Measurements from ENCODE around the gene IKZF2.

Gene IKZF2

GRCh38 chr2:213152065-213152794 lies 818 bp upstream of the IKZF2 start:
- DNase-seq (ENCODE audit: low spot score): no peak

DNA sequence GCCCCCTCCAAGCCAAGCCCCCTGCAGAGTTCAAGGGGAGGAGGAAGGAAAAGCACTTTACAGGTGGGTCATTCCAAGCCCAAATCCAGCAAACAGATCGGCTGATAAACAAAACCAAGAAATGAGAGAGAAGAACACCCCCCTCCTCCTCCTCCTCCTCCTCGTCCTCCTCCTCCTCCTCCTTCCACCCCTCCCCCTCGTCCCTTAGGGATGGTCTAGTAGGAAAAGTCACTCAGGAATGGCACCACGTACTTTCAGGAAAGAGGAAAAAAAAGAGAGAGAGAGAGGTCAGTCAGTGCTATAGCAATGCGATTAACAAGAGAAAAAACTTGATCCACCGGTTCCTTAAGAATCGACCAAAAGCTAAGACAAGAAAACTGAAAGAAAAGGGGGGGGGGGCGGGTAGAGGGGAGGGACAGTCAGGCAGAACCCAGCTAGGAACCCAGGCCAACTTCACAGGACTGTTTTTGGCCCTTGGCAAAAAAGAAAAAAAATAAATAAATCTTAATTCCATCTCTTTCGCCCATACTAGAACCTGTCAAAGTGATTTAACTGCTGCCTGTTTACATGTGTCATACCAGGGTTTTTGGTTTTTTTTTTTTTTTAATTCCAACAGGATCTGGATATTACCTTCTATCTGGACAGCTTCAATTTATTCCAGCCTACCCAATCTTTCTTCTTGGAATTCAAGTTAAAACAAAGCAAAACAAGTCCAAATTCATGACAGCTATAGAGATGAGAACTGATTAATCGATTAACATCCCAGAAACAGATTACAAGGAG lies 906 bp downstream of the IKZF2 start:
- no peak for DNase-seq (ENCODE audit: low spot score)

GRCh38 chr2:213149949-213150314 lies 1.5 kb downstream of the IKZF2 start:
- no peak for DNase-seq (ENCODE audit: low spot score)

DNA sequence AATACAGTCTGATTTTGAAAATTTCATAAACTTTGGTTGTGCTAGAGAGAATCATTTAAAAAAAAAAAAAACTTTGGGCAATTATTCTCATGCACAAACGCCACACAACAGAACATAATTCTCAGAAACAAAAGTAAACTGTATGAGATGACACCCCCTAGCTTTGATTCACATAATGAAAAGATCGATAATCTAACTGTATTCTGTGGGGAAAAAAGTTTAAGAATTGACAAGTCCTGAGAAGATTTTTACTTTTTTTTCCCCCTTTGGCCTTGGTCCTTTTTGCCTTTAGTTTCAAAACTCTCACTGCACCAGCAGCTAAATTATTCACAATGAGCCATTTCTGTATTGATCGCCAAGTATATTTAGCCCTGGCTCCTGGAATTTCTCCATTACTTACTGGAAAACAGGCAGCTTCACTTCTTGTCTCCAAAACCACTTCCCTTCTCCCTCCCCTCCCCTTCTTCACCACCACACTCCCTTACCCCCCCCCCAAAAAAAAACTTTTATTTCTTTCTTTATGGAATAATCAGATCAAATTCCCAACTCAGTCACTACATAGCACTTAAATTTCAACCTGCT lies 2.0 kb downstream of the IKZF2 start:
- no peak for DNase-seq (ENCODE audit: low spot score)

- no peak for DNase-seq (ENCODE audit: low spot score)
Observed at GRCh38 chr2:213148572-213149261, 2.7 kb downstream of the IKZF2 start.

DNA sequence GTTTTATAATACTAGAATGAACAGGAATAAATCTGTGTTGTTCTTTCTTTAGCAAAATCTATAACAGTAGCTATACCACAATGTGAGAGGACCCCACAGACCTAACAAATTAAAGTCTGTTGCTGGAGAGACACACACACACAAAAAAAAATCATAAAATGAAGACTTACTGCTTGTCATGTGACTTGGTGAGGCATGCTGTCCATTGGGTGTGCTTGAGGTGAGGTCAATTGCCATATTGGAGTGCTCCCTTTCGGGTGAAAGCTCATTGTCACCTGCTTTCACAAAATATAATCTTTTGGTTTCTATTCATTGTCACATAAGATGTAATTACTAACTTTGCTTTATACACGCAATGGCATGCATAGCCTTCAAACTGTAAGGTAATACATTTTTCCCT lies 3.9 kb downstream of the IKZF2 start:
- peak; percentile 8 for DNase-seq (ENCODE audit: low spot score)

- DNase-seq (ENCODE audit: low spot score): peak; percentile 10
Observed at GRCh38 chr2:213145715-213146242, 5.6 kb downstream of the IKZF2 start.

DNA sequence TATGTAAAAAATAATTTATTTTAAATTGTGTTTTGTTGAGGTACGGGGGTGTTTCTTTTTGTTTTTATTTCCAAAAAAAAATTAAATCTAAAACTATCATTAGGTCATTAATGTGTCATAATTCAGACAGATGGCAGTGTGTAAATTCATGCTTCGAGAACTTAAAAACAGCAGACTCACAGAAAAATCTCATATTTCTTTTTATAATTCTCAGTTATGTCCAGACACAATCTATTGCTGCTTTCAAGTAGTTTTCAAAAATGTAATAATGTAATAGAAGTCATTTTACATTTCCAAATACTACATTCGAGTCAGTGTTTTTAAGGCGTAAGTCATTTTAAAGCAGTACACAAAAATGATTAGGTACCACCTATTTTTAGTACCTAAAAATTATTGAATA lies 14.3 kb downstream of the IKZF2 start:
- DNase-seq (ENCODE audit: low spot score): no peak

DNA sequence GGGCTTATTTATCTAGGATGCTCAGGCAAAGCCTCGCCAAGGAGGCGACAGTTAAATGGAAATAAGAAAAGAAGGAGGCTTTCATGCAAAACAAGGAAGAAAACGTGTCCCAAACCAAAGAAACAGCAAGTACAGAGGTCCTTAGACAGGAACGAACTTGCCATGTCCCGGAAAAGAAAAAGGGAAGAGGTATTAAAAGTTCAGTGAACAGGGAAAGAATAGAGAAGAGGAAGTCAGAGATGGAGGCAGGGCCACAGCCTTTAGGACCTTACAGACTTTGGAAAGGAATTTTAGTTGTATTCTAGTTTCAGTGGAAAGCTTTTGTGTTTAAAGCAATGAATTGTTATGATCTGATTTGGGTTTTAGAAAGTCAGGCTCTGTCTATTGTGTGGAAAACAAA lies 22.1 kb downstream of the IKZF2 start:
- no peak for DNase-seq (ENCODE audit: low spot score)

- no peak for DNase-seq (ENCODE audit: low spot score)
Observed at GRCh38 chr2:213125646-213126347, 25.6 kb downstream of the IKZF2 start.

GRCh38 chr2:213122725-213123124 lies 28.7 kb downstream of the IKZF2 start:
- no peak for DNase-seq (ENCODE audit: low spot score)

- DNase-seq (ENCODE audit: low spot score): no peak
Observed at GRCh38 chr2:213121690-213122089, 29.7 kb downstream of the IKZF2 start.

GRCh38 chr2:213119061-213119809 lies 32.2 kb downstream of the IKZF2 start:
- peak; percentile 12 for DNase-seq (ENCODE audit: low spot score)

- DNase-seq (ENCODE audit: low spot score): no peak
Observed at GRCh38 chr2:213108308-213108707, 43.1 kb downstream of the IKZF2 start.

DNA sequence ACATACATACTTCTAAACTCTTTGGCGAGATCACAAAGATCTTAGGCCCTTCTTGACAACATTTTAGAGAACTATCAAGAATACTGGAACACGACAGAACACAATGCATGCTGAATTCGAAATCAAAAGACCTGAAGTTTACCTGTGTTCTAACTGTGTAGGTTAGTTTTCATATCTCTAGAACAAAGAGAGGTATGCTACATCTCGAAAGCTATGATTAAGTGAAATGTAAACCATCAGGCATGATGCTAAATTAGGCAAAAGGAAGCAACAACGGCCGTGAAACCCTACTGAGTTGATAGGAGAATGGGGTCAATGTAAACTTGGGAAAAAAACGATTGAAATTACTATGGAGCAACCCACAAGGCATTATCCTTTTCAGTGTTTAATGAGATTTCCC lies 43.7 kb downstream of the IKZF2 start:
- no peak for DNase-seq (ENCODE audit: low spot score)

DNA sequence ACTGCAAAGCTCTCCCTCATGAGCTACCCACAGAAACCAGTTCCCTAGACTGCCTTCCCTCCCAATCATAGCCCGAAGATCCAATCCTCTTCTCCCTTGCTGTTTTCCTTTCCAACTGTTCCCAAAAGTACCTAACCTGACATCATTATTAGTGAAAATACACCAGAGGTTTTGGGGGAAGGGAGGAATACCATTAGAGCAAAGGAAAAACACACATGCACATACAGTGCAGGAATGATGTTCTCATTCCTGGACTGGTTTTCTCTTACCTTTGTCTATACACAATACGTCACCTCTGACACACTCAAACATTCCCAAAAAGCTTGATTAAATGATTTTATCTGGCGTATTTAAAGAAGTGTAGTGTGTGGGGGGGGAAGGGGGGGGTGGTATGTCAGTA lies 46.2 kb downstream of the IKZF2 start:
- DNase-seq (ENCODE audit: low spot score): no peak

GRCh38 chr2:213104903-213105202 lies 46.6 kb downstream of the IKZF2 start:
- no peak for DNase-seq (ENCODE audit: low spot score)

DNA sequence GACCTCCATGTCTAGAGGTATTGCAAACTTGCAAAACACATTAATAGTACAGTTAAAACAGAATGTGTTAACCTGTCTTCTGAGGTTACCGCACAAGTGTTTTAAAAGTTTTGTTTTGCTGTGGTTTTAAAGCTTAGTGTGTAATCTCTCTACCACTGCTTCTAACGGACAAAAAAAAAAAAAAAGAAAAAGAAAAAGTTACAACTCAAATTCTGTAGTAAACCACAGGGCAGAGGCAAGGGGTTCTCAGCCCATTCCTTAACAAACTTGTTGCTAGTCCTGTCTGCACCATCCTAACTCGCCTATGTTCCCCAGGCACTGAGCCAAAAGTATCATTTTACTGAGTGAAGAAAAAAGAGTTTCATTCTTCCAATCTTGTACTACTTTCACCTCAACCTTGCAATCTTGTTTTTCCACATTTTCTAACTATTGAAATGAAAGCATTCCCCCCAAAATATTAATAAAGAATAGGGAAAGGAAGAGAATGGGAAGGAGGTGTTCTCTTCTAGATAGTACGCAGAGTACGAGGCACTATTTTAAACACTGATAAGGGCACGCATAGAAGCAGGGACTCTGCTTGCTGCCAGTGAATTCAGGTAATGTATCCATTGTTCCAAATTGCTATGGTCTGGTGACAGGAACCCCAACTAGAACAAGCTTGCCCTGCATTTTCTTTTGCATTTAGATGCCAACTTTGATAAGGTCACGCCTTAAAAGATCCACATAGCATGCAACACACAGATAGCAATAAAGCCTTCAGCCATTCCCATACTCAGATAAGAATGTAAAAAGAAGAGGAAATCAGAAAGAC lies 47.1 kb downstream of the IKZF2 start:
- no peak for DNase-seq (ENCODE audit: low spot score)

GRCh38 chr2:213101692-213102460 lies 49.5 kb downstream of the IKZF2 start:
- DNase-seq (ENCODE audit: low spot score): no peak

- no peak for DNase-seq (ENCODE audit: low spot score)
Observed at GRCh38 chr2:213101109-213101508, 50.3 kb downstream of the IKZF2 start.

All from CD4-positive, alpha-beta T cell treated with Interleukin-6 at 100 ng/mL for 8 hours (primary cell).